ENCODE measurements around the gene VPS29. TPM values are rescaled to one million over a fixed set of nuclear protein-coding genes. Genes with fewer than 3 reads are reported as not detected.
A peak's percentile ranks its signal among the peaks of the same experiment; 100 is the strongest.

VPS29 gene
- total RNA-seq, 1 experiment from 2014 or later = 114 TPM

DNA sequence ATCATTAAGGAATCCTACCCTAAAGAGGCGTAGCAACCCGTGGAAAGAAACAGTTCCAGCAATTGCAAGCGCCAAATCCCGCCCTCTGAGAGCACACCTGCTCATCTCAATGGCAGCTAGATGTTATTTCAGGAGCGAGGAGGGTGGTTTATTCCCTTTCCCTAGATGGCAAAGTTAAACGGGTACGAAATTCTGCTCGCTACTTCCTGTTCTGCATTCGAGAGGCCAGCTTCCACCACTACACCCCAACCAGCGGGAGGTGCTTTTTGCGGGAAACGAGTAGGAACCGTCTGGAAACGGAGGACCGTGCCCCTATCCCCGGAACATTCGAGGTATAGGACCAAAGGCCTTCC is 536 bp downstream of the VPS29 start:
- intact Hi-C loops (cut with micrococcal nuclease) = no loop called here

DNA sequence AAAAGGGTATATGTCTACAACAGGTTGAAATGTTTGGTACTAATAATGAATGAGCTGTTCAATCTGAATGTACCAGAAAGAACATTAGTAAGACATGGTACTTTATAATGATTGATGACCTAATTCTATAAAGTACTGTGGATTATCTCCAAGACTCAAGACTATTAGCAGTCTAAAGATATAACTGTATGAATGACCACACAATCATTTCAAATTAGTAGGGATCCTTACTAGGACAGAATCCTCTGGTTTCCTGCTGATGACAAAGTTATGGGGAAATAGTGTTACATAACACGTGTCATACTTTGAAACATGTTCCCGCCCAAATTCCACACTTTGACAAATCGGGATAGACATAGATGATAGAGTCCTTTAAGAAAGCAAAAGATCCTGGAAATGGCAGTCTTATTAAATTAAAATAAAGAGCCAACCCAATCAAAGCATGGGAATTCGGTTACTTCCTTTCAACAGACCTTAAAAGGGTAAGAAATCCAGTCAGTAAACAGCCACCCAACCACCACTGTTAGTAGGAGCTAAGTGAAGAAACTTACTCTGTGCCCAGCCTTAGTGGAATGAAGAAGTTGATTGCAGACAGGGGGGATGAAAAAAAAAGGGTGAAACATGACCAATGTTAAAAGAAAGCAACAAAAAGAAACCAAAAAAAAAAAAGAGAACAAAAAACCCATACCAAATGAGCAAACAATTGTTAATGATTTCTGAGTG is 2.8 kb downstream of the VPS29 start:
- DNase-seq = peak; percentile 36
- H2AFZ ChIP-seq (ENCODE audit: low read length) = no peak overlapping the region
- H3K27ac ChIP-seq (ENCODE audit: low read length) = no peak overlapping the region
- ATAC-seq = no peak
- H3K4me1 ChIP-seq (ENCODE audit: insufficient read depth, low read length) = peaks cover 22% of the 10 kb centered on the region
- CTCF ChIA-PET = no interaction called here
- H3K79me2 ChIP-seq (ENCODE audit: low read length) = peaks cover 58% of the 10 kb centered on the region
- H4K20me1 ChIP-seq (ENCODE audit: low read length) = 0 out of 2 replicates have a peak, but pooled peaks cover 3% of the 10 kb centered on the region
- no peaks in the 10 kb centered on the region for H3K27me3 ChIP-seq (ENCODE audit: low read length)
- peak overlapping the region; percentile 85 for H3K4me2 ChIP-seq (ENCODE audit: low read length)
- H3K4me3 ChIP-seq (ENCODE audit: low read length) = no peak overlapping the region; the same call in 1 of the 2 replicates
- POLR2A ChIA-PET (ENCODE audit: unreplicated experiment) = interaction anchor here (0.7 kb wide), 1 partner anchor 31 kb away, joined by 11 read pairs; the partner anchor contains the start of gene GPN3
- peaks cover 23% of the 10 kb centered on the region for H3K36me3 ChIP-seq (ENCODE audit: low read depth, low read length)
- BruUV-seq (replicated peaks) = no TSS peak
- H3K9ac ChIP-seq (ENCODE audit: low read length) = no peak overlapping the region
- no peaks in the 10 kb centered on the region for H3F3A ChIP-seq (ENCODE audit: low read length, unreplicated experiment)
- no peaks in the 10 kb centered on the region for H3K9me2 ChIP-seq (replicated peaks; ENCODE audit: low read length)
- H3K9me3 ChIP-seq (ENCODE audit: low read length) = no peaks in the 10 kb centered on the region
- TF ChIP-seq, protein P1, sequence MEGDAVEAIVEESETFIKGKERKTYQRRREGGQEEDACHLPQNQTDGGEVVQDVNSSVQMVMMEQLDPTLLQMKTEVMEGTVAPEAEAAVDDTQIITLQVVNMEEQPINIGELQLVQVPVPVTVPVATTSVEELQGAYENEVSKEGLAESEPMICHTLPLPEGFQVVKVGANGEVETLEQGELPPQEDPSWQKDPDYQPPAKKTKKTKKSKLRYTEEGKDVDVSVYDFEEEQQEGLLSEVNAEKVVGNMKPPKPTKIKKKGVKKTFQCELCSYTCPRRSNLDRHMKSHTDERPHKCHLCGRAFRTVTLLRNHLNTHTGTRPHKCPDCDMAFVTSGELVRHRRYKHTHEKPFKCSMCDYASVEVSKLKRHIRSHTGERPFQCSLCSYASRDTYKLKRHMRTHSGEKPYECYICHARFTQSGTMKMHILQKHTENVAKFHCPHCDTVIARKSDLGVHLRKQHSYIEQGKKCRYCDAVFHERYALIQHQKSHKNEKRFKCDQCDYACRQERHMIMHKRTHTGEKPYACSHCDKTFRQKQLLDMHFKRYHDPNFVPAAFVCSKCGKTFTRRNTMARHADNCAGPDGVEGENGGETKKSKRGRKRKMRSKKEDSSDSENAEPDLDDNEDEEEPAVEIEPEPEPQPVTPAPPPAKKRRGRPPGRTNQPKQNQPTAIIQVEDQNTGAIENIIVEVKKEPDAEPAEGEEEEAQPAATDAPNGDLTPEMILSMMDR (conservative IDR thresholded peaks at IDR 0.05; ENCODE audit: low read depth, low read length) = no peak
- TF ChIP-seq EZH2phosphoT487 (IDR thresholded peaks at IDR 0.05; ENCODE audit: borderline replicate concordance, low read length) (no peak), EZH2 (IDR thresholded peaks at IDR 0.05; ENCODE audit: low read length, unreplicated experiment) (no peak)
- intact Hi-C loops (cut with micrococcal nuclease) = no loop called here

More for the DNA sequence above, 536 bp downstream of the VPS29 start:
- peak; percentile 60 for DNase-seq
- Histone ChIP-seq H3K9me3 (ENCODE audit: low read length) (no peaks in the 10 kb centered on the region), H3K27ac (ENCODE audit: low read length) (peak overlapping the region; percentile 62), H3K27me3 (ENCODE audit: low read length) (no peaks in the 10 kb centered on the region), H3F3A (ENCODE audit: low read length, unreplicated experiment) (no peaks in the 10 kb centered on the region), H3K79me2 (ENCODE audit: low read length) (peaks cover 51% of the 10 kb centered on the region), H3K4me2 (ENCODE audit: low read length) (peak overlapping the region; percentile 85), H3K4me3 (ENCODE audit: low read length) (peak overlapping the region; percentile 96), H3K9ac (ENCODE audit: low read length) (peak overlapping the region; percentile 94), H2AFZ (ENCODE audit: low read length) (peak overlapping the region; percentile 90), H3K36me3 (ENCODE audit: low read depth, low read length) (peaks cover 12% of the 10 kb centered on the region), H4K20me1 (ENCODE audit: low read length) (0 out of 2 replicates have a peak, but pooled peaks cover 3% of the 10 kb centered on the region), H3K4me1 (ENCODE audit: insufficient read depth, low read length) (peaks cover 22% of the 10 kb centered on the region), H3K9me2 (replicated peaks; ENCODE audit: low read length) (no peaks in the 10 kb centered on the region)
- no peak for TF ChIP-seq EZH2phosphoT487 (IDR thresholded peaks at IDR 0.05; ENCODE audit: borderline replicate concordance, low read length)
- no peak for TF ChIP-seq EZH2 (IDR thresholded peaks at IDR 0.05; ENCODE audit: low read length, unreplicated experiment)
- TF ChIP-seq, protein P1 (conservative IDR thresholded peaks at IDR 0.05; ENCODE audit: low read depth, low read length) = no peak
- BruUV-seq (replicated peaks) = TSS peak; percentile 62
- CTCF ChIA-PET = no interaction called here
- peak; percentile 57 for ATAC-seq
- POLR2A ChIA-PET (ENCODE audit: unreplicated experiment) = no interaction called here

DNA sequence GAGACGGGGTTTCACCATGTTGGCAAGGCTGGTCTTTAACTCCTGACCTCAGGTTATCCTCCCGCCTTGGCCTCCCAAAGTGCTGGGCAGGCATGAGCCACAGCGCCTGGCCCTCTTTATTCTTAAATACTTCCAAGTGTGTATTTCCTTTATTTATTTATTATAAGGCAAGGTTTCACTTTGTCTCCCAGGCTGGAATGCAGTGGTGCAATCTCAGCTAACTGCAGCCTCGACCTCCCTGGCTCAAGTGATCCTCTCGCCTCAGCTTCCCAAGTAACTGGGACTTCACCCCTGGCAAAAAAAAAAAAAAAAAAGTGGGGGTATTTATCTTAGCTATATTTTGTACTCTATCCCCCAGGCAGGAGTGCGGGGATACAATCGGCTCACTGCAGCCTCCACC is 26.5 kb downstream of the VPS29 start:
- Histone ChIP-seq H3K79me2 (ENCODE audit: low read length) (peaks cover 7% of the 10 kb centered on the region), H3K36me3 (ENCODE audit: low read depth, low read length) (no peaks in the 10 kb centered on the region; the same call in 1 of the 2 replicates), H3K9me3 (ENCODE audit: low read length) (no peaks in the 10 kb centered on the region), H3K27ac (ENCODE audit: low read length) (no peak overlapping the region), H3F3A (ENCODE audit: low read length, unreplicated experiment) (no peaks in the 10 kb centered on the region), H2AFZ (ENCODE audit: low read length) (no peak overlapping the region), H4K20me1 (ENCODE audit: low read length) (no peaks in the 10 kb centered on the region), H3K9me2 (replicated peaks; ENCODE audit: low read length) (no peaks in the 10 kb centered on the region), H3K4me3 (ENCODE audit: low read length) (no peak overlapping the region), H3K27me3 (ENCODE audit: low read length) (no peaks in the 10 kb centered on the region), H3K9ac (ENCODE audit: low read length) (no peak overlapping the region), H3K4me1 (ENCODE audit: insufficient read depth, low read length) (no peaks in the 10 kb centered on the region), H3K4me2 (ENCODE audit: low read length) (no peak overlapping the region)
- intact Hi-C loops (cut with micrococcal nuclease) = no loop called here
- ChIA-PET CTCF (no interaction called here), POLR2A (ENCODE audit: unreplicated experiment) (interaction anchor here (0.6 kb wide), 1 partner anchor 60 kb away, joined by 4 read pairs; no protein-coding TSS in a partner anchor)
- no TSS peak for BruUV-seq (replicated peaks)
- TF ChIP-seq EZH2 (IDR thresholded peaks at IDR 0.05; ENCODE audit: low read length, unreplicated experiment) (no peak), EZH2phosphoT487 (IDR thresholded peaks at IDR 0.05; ENCODE audit: borderline replicate concordance, low read length) (no peak)
- TF ChIP-seq, protein P1 (conservative IDR thresholded peaks at IDR 0.05; ENCODE audit: low read depth, low read length) = no peak
- DNase-seq (no peak), ATAC-seq (no peak)

Data from PC-3 (cell line).